ENCODE data around the gene ADGRG6. TPM values are rescaled to one million over a fixed set of nuclear protein-coding genes. Genes with fewer than 3 reads are reported as not detected.

ADGRG6 gene
- total RNA-seq, 1 experiment from 2014 or later = 5.3 TPM

- Mint-ChIP-seq H3K27me3 (ENCODE audit: low read depth) (no peaks in the 10 kb centered on the region), H3K9me3 (no peaks in the 10 kb centered on the region), H3K4me1 (peaks cover 44% of the 10 kb centered on the region), H3K27ac (no peak overlapping the region), H3K4me3 (no peak overlapping the region), H3K36me3 (no peaks in the 10 kb centered on the region)
- ChIA-PET CTCF (interaction anchor here (1.5 kb wide), 1 partner anchor 32 kb away, joined by 5 read pairs; no protein-coding TSS in a partner anchor), POLR2A (no interaction called here)
- TF ChIP-seq NR2C2 (CRISPR knock-in tag; IDR thresholded peaks at IDR 0.05) (no peak), USF1 (CRISPR knock-in tag; IDR thresholded peaks at IDR 0.05) (no peak), IRF1 (CRISPR knock-in tag; IDR thresholded peaks at IDR 0.05) (no peak), ZNF396 (CRISPR knock-in tag; IDR thresholded peaks at IDR 0.05; ENCODE audit: borderline replicate concordance) (no peak), FOXK1 (CRISPR knock-in tag; IDR thresholded peaks at IDR 0.05) (no peak), MAX (CRISPR knock-in tag; IDR thresholded peaks at IDR 0.05) (no peak)
- no peak for ATAC-seq
- no peak for DNase-seq (ENCODE audit: low spot score)
These were observed 141.3 kb downstream of the ADGRG6 start for GRCh38 chr6:142443102-142443501.

- Mint-ChIP-seq H3K27me3 (ENCODE audit: low read depth) (no peaks in the 10 kb centered on the region), H3K4me3 (no peak overlapping the region), H3K4me1 (peaks cover 44% of the 10 kb centered on the region), H3K9me3 (no peaks in the 10 kb centered on the region), H3K27ac (no peak overlapping the region), H3K36me3 (no peaks in the 10 kb centered on the region)
- CTCF ChIA-PET = interaction anchor here (1.5 kb wide), 1 partner anchor 31 kb away, joined by 5 read pairs; no protein-coding TSS in a partner anchor
- POLR2A ChIA-PET = no interaction called here
- TF ChIP-seq ETV6 (CRISPR knock-in tag; IDR thresholded peaks at IDR 0.05) (no peak), ZNF263 (CRISPR knock-in tag; IDR thresholded peaks at IDR 0.05; ENCODE audit: low read depth) (no peak)
- DNase-seq (ENCODE audit: low spot score) (no peak), ATAC-seq (no peak)
These were observed 141.7 kb downstream of the ADGRG6 start for GRCh38 chr6:142443532-142443931.

- H3K27me3 Mint-ChIP-seq (ENCODE audit: low read depth) = no peaks in the 10 kb centered on the region
- H3K36me3 Mint-ChIP-seq = no peaks in the 10 kb centered on the region
- no peak for TF ChIP-seq MYBL2 (CRISPR knock-in tag; IDR thresholded peaks at IDR 0.05)
- no peak for TF ChIP-seq ZBTB21 (CRISPR knock-in tag; IDR thresholded peaks at IDR 0.05; ENCODE audit: borderline replicate concordance)
- no peak for TF ChIP-seq USF1 (CRISPR knock-in tag; IDR thresholded peaks at IDR 0.05)
- no peak for TF ChIP-seq TEAD4 (CRISPR knock-in tag; IDR thresholded peaks at IDR 0.05)
- TF ChIP-seq IRF1 (CRISPR knock-in tag; IDR thresholded peaks at IDR 0.05) = no peak
- no peak for TF ChIP-seq ESRRA (CRISPR knock-in tag; IDR thresholded peaks at IDR 0.05; ENCODE audit: borderline replicate concordance)
- no peak for TF ChIP-seq ZNF425 (CRISPR knock-in tag; conservative IDR thresholded peaks at IDR 0.05)
- no peak for TF ChIP-seq ATF2 (CRISPR knock-in tag; IDR thresholded peaks at IDR 0.05; ENCODE audit: borderline replicate concordance, low read depth)
- no peak for TF ChIP-seq AR (CRISPR knock-in tag; IDR thresholded peaks at IDR 0.05)
- no peak for TF ChIP-seq ELF4 (CRISPR knock-in tag; IDR thresholded peaks at IDR 0.05; ENCODE audit: low read depth)
- no peak for TF ChIP-seq ZNF263 (CRISPR knock-in tag; IDR thresholded peaks at IDR 0.05; ENCODE audit: low read depth)
- no peak for TF ChIP-seq E2F5 (CRISPR knock-in tag; IDR thresholded peaks at IDR 0.05)
- TF ChIP-seq PREB (CRISPR knock-in tag; IDR thresholded peaks at IDR 0.05; ENCODE audit: borderline replicate concordance) = no peak
- TF ChIP-seq NFYB (CRISPR knock-in tag; conservative IDR thresholded peaks at IDR 0.05; ENCODE audit: low read depth) = no peak
- no peak overlapping the region for H3K27ac Mint-ChIP-seq
- DNase-seq (ENCODE audit: low spot score) = no peak
- POLR2A ChIA-PET = no interaction called here
- H3K4me3 Mint-ChIP-seq = no peak overlapping the region
- no peak for ATAC-seq
- H3K4me1 Mint-ChIP-seq = peaks cover 44% of the 10 kb centered on the region
- no peaks in the 10 kb centered on the region for H3K9me3 Mint-ChIP-seq
- CTCF ChIA-PET = interaction anchor here (1.1 kb wide), 1 partner anchor 212 kb away, joined by 3 read pairs; no protein-coding TSS in a partner anchor
These were observed 142.6 kb downstream of the ADGRG6 start for GRCh38 chr6:142444376-142444775.
